KMS-11 (cell line): ENCODE results near the gene GPR31.

Experiments
- H2AFZ ChIP-seq: fragments of 200-600 bp; sonication (generic); 2 replicates; pipeline ENCODE4 v1.6.1; 2016; ENCODE audit warnings: antibody characterized with exemption, mixed run types, low read depth
- H3K27ac ChIP-seq: fragments of 200-600 bp; sonication (generic); 2 replicates; pipeline ENCODE4 v1.6.1; 2016; ENCODE audit warnings: mild to moderate bottlenecking, mixed run types
- H3K27me3 ChIP-seq: fragments of 200-600 bp; sonication (generic); 2 replicates; pipeline ENCODE4 v1.6.1; 2017; ENCODE audit warnings: mild to moderate bottlenecking, low read depth, mixed run types, moderate library complexity; ENCODE audit not compliant: insufficient read depth
- H3K36me3 ChIP-seq: fragments of 200-600 bp; sonication (generic); 2 replicates; pipeline ENCODE4 v1.6.1; 2017; ENCODE audit warnings: mild to moderate bottlenecking, mixed run types; ENCODE audit not compliant: insufficient read depth
- H3K4me1 ChIP-seq: fragments of 200-600 bp; sonication (generic); 2 replicates; pipeline ENCODE4 v1.6.1; 2016; ENCODE audit warnings: mild to moderate bottlenecking, low read depth, mixed run types; ENCODE audit not compliant: poor library complexity, severe bottlenecking
- H3K4me2 ChIP-seq: fragments of 200-600 bp; sonication (generic); 2 replicates; pipeline ENCODE4 v1.7.0; 2016; ENCODE audit warnings: mild to moderate bottlenecking, mixed run types
- H3K4me3 ChIP-seq: fragments of 200-600 bp; sonication (generic); IDR thresholded peaks from 2 replicates; pipeline ENCODE4 v1.6.1; 2017; ENCODE audit warnings: low read depth, low read length, mixed read lengths; ENCODE audit not compliant: insufficient read depth
- H3K79me2 ChIP-seq: fragments of 200-600 bp; sonication (generic); 2 replicates; pipeline ENCODE4 v1.6.1; 2016; ENCODE audit warnings: low read depth, mixed run types; ENCODE audit not compliant: insufficient read depth
- H3K9ac ChIP-seq: fragments of 200-600 bp; sonication (generic); 2 replicates; pipeline ENCODE4 v1.6.1; 2016; ENCODE audit warnings: mild to moderate bottlenecking, mixed run types
- H4K20me1 ChIP-seq: fragments of 200-600 bp; sonication (generic); 2 replicates; pipeline ENCODE4 v1.6.1; 2016; ENCODE audit warnings: mild to moderate bottlenecking, mixed run types; ENCODE audit not compliant: insufficient read depth
- TF ChIP-seq, protein P1 (sequence below): fragments of 200-600 bp; sonication (generic); conservative IDR thresholded peaks from 2 replicates; pipeline ENCODE4 v1.6.1; 2017; ENCODE audit warnings: low read depth, mild to moderate bottlenecking, antibody characterized with exemption, low read length, moderate library complexity, mixed read lengths

The GPR31 gene

DNA sequence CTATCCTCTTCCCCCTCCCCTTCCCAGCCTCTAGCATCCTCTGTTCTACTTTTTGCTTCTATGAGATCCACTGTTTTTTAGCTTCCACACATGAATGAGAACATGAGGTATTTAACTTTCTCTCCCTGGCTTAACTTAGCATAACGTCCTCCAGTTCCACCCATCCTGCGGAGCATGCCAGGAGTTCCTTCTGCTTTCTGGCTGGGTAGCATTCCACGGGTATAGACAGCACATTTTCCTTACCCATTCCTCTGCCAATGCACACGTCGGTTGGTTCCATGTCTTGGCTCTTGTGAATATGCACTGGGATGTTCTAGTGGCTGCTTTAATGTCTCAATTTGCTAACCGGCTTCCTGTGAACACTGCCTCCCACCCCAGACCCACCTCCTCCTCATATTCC, 48.1 kb downstream of the GPR31 start:
- H4K20me1 ChIP-seq = no peaks in the 10 kb centered on the region

GRCh38 chr6:167108278-167108677, 49.5 kb downstream of the GPR31 start:
- H3K4me2 ChIP-seq = no peak overlapping the region
- H3K4me1 ChIP-seq = peaks cover 6% of the 10 kb centered on the region
- TF ChIP-seq, protein P1, sequence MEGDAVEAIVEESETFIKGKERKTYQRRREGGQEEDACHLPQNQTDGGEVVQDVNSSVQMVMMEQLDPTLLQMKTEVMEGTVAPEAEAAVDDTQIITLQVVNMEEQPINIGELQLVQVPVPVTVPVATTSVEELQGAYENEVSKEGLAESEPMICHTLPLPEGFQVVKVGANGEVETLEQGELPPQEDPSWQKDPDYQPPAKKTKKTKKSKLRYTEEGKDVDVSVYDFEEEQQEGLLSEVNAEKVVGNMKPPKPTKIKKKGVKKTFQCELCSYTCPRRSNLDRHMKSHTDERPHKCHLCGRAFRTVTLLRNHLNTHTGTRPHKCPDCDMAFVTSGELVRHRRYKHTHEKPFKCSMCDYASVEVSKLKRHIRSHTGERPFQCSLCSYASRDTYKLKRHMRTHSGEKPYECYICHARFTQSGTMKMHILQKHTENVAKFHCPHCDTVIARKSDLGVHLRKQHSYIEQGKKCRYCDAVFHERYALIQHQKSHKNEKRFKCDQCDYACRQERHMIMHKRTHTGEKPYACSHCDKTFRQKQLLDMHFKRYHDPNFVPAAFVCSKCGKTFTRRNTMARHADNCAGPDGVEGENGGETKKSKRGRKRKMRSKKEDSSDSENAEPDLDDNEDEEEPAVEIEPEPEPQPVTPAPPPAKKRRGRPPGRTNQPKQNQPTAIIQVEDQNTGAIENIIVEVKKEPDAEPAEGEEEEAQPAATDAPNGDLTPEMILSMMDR = no peak
- H3K4me3 ChIP-seq = no peak overlapping the region
- H3K36me3 ChIP-seq = no peaks in the 10 kb centered on the region
- no peak overlapping the region for H2AFZ ChIP-seq
- no peak overlapping the region for H3K9ac ChIP-seq
- no peaks in the 10 kb centered on the region for H3K27me3 ChIP-seq
- no peaks in the 10 kb centered on the region for H4K20me1 ChIP-seq
- no peaks in the 10 kb centered on the region for H3K79me2 ChIP-seq
- no peak overlapping the region for H3K27ac ChIP-seq

More for the DNA sequence above, 48.1 kb downstream of the GPR31 start:
- TF ChIP-seq, protein P1 = no peak
- no peak overlapping the region for H3K4me2 ChIP-seq
- no peak overlapping the region for H3K27ac ChIP-seq
- H3K27me3 ChIP-seq = no peaks in the 10 kb centered on the region
- no peak overlapping the region for H3K4me3 ChIP-seq
- H3K9ac ChIP-seq = no peak overlapping the region
- H2AFZ ChIP-seq = no peak overlapping the region
- no peaks in the 10 kb centered on the region for H3K4me1 ChIP-seq
- no peaks in the 10 kb centered on the region for H3K36me3 ChIP-seq
- H3K79me2 ChIP-seq = no peaks in the 10 kb centered on the region

DNA sequence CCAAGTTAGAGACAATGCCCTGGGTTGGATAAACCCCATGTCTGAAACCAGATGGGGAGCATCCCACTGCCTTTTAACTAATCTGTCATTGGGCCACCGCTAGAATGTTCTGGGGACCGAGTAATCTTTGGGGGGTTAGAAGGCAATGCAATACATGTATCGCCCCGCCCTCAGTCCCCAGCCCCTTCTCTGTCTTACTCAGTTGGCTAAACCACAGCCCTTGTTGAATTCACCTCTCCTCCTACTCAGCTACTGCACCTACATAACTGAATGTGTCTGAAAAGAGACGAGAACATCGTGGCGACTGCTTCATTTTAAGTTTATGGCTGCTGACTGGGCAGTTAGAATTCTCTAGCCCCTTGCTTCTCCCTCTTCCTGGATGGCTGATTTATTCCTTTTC, 50.0 kb downstream of the GPR31 start:
- no peaks in the 10 kb centered on the region for H3K36me3 ChIP-seq
- H3K79me2 ChIP-seq = no peaks in the 10 kb centered on the region
- H4K20me1 ChIP-seq = no peaks in the 10 kb centered on the region
- TF ChIP-seq, protein P1 = no peak
- no peak overlapping the region for H3K4me2 ChIP-seq
- no peaks in the 10 kb centered on the region for H3K27me3 ChIP-seq
- H2AFZ ChIP-seq = no peak overlapping the region
- no peak overlapping the region for H3K9ac ChIP-seq
- no peak overlapping the region for H3K4me3 ChIP-seq
- H3K27ac ChIP-seq = no peak overlapping the region
- H3K4me1 ChIP-seq = peaks cover 11% of the 10 kb centered on the region

DNA sequence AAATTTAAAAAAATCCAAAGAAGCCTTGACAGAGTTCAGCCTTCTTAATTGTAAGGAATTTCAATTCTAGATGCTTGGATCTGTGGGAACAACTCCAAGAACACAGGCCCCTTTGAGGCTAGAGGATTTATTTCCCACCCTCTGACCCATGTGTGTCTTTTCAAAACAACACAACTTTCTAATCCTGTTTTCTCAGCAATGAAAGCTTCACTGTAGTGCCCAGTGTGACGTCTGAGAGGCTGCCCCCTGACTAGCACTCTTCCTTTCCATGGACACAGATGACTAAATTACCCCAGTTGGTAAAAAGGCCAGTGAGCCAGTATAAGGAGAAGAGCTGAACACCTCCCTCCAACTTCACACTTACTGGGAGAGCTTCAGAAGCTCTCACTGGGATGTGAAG, 51.4 kb downstream of the GPR31 start:
- Histone ChIP-seq H2AFZ (no peak overlapping the region), H3K27ac (no peak overlapping the region), H3K4me3 (no peak overlapping the region), H4K20me1 (no peaks in the 10 kb centered on the region), H3K9ac (no peak overlapping the region), H3K4me2 (no peak overlapping the region), H3K27me3 (0 out of 2 replicates have a peak, but pooled peaks cover 3% of the 10 kb centered on the region), H3K36me3 (no peaks in the 10 kb centered on the region), H3K4me1 (peaks cover 15% of the 10 kb centered on the region), H3K79me2 (no peaks in the 10 kb centered on the region)
- TF ChIP-seq, protein P1 = no peak
